HG03135 (cell line): ENCODE data around the gene TGFBR2.

Experiments used
- ATAC-seq: cut with Tn5 transposase; IDR thresholded peaks from one replicate; pipeline ENCODE4 v1.9.1; 2021; ENCODE audit warnings: mild to moderate bottlenecking, moderate library complexity; ENCODE audit not compliant: unreplicated experiment

TGFBR2 gene

GRCh38 chr3:30688776-30689641 is 82.6 kb downstream of the TGFBR2 start:
- no peak for ATAC-seq

- no peak for ATAC-seq
These were observed 83.8 kb downstream of the TGFBR2 start for GRCh38 chr3:30690199-30690598.

- ATAC-seq, result no peak
These were observed 85.0 kb downstream of the TGFBR2 start for GRCh38 chr3:30691249-30691880.

GRCh38 chr3:30691944-30692343 is 85.5 kb downstream of the TGFBR2 start:
- ATAC-seq, result no peak

GRCh38 chr3:30692498-30693130 is 86.2 kb downstream of the TGFBR2 start:
- ATAC-seq, result no peak

- peak; percentile 98 for ATAC-seq
These were observed 87.2 kb downstream of the TGFBR2 start for GRCh38 chr3:30693470-30694120.

- no peak for ATAC-seq
These were observed 87.7 kb downstream of the TGFBR2 start for GRCh38 chr3:30694148-30694547.

GRCh38 chr3:30694668-30695067 is 88.3 kb downstream of the TGFBR2 start:
- no peak for ATAC-seq

GRCh38 chr3:30695302-30696061 is 89.1 kb downstream of the TGFBR2 start:
- ATAC-seq, result no peak

- no peak for ATAC-seq
These were observed 90.0 kb downstream of the TGFBR2 start for GRCh38 chr3:30696403-30696819.

- ATAC-seq, result no peak
These were observed 90.5 kb downstream of the TGFBR2 start for GRCh38 chr3:30696896-30697295.

GRCh38 chr3:30698549-30698948 is 92.1 kb downstream of the TGFBR2 start:
- ATAC-seq, result no peak

- no peak for ATAC-seq
These were observed 93.5 kb downstream of the TGFBR2 start for GRCh38 chr3:30699927-30700326.

- no peak for ATAC-seq
These were observed 94.4 kb downstream of the TGFBR2 start for GRCh38 chr3:30700702-30701321.

- no peak for ATAC-seq
These were observed 95.8 kb downstream of the TGFBR2 start for GRCh38 chr3:30702038-30702827.

GRCh38 chr3:30702828-30703397 is 96.5 kb downstream of the TGFBR2 start:
- ATAC-seq, result no peak

- no peak for ATAC-seq
These were observed 98.8 kb downstream of the TGFBR2 start for GRCh38 chr3:30704931-30705890.

GRCh38 chr3:30707825-30708224 is 101.4 kb downstream of the TGFBR2 start:
- ATAC-seq, result no peak
